HG02571 (cell line): Measurements from ENCODE around the gene CDON.
"Not testable (repeated sequence)": the region's sequence is repeated elsewhere in the genome, so short reads cannot be mapped to it uniquely, and the experiment has no call there.

Source experiments
- ATAC-seq: cut with Tn5 transposase; IDR thresholded peaks from one replicate; pipeline ENCODE4 v1.9.1; 2021; ENCODE audit warnings: mild to moderate bottlenecking, moderate library complexity; ENCODE audit not compliant: unreplicated experiment

CDON gene

DNA sequence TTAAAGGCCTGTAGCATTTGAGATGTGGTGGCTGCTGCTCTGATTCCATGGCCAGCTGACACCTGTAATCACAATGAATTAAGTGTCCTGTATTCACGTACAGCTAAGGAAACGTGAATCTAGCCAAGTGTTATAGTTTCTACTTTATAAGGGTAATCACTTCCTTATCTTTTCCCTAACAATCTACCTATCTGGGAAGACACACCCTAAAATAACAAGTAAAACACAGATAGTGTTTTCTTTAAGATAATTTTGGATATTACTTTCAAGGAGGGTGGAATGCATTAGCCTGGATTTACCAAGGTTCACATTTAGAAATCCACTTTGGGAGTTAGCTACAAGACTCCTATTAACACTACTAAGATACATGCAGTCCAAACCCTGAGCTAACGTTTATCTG is 11.5 kb downstream of the CDON start:
- no peak for ATAC-seq

DNA sequence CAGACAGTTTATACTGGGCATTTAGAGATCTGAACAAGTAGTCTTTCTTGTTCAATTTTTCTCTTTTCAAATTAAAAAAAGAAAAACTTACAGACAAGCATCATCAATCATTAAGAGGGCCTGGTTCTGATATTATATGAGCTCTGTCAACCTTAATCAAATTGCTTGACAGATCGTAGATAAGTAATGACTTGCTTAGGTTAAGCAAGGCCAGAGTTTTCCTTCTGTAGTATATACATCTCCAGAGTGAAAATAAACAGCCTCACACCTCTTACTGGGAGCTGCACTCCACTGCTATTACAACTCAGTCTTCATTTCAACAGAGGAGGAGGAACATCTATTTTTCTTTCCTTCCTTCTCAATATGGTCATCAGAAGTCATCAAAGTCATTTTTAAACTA is 13.5 kb downstream of the CDON start:
- no peak for ATAC-seq

DNA sequence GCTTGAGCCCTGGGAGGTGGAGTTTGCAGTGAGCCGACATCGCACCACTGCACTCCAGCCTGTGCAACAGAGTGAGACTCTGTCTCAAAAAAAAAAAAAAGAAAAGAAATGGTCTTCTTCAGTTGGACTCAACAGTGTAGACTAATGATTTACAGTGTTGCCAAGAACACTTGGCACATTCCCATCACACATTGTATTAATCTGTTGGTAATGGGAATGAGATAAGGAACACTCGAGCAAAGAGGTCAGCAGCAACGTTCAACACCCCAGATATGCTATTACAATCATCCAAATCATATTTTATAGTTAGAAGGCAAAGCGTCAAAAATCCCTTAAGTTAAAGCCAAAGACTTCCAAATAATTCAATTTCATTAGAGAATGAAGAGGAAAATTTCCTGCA is 14.5 kb downstream of the CDON start:
- no peak for ATAC-seq

DNA sequence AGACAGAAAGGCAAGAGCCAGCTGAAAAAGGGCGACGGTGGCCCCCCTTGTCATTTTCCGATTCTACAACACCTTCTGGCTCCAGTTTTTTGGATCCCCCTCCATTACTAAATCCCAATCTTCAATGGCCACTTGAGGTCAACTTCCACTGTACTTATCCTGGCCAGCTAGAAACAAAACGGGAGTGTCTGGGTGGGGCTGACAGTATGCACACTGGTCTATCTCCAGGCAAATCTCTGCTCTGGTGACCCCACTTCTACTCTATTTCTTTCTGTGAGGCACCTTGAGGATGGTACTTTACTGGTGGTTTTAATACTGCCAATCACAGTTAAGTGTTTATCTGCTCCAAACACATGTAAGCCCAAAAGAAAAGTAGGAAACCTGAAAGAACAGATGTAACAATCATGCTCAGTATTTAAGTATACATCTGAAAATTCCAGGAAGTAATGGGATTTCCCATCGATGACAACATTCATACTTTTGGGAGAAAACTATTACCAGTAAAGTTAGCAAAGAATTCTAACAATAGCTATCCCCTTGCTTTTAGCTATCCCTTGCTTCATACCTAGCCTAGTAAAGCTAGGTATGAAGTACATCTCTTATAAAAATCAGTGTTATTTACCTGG is 16.0 kb downstream of the CDON start:
- ATAC-seq = no peak

DNA sequence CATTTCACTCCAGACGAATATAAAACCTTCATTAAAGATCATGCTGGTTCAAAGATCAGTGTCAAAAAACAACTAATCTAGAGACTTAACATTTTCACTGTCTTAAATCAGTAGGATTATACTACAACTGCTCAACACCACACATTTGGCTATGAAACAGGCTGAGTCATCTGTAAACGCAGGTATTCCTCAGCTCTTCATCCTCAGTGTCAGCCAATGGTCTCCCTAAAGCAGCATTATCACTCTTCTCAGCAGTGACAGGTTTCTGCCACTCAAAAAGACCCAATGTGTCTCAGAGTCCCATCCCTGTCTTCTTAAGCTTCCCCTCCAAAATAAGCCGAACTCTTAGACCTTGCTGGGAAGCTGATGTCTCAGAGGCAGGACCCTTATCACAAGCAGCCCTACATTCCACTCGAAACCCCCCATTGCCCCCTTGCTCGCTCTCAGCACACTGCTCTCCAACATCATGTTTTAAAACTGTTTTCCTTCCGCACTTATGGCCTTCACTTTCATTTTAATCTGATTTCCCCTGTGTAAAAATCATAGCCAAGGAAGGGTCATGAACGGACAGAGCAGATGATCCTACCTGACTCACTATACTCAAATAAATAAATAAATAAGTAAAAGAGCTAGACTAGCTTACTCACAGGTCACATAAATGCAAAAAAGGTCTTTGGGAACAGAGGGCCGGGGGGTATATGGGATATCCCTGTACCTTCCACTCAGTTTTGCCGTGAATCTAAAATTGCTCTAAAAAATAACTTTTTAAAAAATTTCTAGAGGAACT is 23.0 kb downstream of the CDON start:
- no peak for ATAC-seq

- no peak for ATAC-seq
These were observed 26.9 kb downstream of the CDON start for GRCh38 chr11:126035718-126036117.

- ATAC-seq = no peak
These were observed 27.7 kb downstream of the CDON start for GRCh38 chr11:126034933-126035425.

DNA sequence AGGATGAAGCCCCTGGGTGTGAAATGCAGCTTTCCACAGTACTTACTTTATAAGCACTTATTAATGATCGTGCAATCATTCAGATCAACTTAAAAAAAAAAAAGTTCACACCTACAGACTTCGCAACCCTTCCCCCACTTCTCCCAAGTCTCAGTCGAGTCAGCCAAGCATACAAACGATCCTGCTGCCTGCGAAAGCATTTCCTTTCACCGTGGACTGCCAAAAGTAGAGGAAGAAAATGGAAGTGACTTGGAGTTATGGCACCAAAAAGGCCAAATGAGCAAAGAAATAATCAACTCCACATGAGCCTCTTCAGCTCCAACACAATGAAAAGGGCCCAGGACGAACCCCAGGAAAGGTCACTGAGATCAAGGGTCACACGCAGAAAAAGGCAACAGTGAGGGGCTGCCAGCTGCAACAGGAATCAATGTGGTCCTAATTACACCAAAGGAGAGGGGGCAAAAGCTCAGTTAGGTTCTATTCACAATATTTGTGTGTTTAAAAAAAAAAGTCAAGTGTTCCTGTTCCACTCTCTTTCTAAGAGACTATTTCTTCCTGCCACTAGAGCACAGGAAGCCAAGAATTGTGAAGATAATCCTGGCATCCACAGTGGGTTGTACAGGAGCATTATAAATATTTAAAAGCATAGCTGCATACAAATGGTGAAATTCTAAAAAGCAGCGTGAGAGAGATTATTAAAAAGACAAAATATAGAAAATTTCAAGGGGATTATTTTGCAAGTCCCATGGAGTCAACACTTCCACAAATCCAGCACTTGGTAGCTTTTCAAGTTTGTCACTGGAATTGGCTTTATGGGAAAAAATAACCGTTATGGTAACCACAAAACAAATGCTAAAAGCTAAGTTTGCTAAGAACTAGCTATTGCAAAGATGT is 28.4 kb downstream of the CDON start:
- ATAC-seq = no peak

DNA sequence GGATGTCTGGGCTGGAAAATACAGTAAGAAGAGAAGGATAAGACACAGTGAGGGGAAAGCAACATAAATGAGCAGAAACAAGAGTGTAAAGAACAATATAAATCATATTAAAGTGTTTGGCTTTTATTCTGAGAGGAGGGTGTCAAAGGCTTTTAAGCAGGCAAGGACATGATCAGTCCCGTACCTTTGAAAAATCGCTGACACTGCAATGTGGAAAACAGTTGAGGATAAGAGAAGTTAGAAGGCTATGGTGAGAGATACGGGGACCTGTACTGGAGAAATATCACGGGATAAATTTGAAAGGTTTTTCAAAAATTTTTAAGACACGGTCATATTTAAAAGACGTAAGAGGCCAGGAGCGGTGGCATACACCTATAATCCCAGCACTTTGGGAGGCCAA is 30.3 kb downstream of the CDON start:
- no peak for ATAC-seq

DNA sequence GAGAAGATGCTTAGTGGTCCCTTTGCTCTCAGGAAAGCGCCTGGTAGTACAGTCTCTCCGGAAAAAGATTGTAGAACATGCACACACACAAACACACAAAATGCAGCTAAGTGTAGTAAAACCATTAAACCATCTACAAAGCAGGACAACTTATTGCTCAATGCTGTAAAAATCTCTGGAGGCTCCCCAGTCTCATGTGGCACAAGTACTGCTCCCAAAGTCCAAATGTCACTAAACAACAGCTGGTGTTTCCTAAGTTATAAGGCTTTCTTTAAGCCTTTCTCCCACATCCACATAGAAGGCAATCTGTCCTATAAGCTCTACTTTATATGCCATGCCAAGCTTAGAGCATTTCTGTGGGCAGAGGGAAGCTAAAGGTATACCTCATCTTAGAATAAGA is 32.9 kb downstream of the CDON start:
- no peak for ATAC-seq

GRCh38 chr11:126029237-126029636 is 33.4 kb downstream of the CDON start:
- ATAC-seq = no peak

GRCh38 chr11:126028534-126028933 is 34.1 kb downstream of the CDON start:
- ATAC-seq = not testable (repeated sequence)

- no peak for ATAC-seq
These were observed 36.1 kb downstream of the CDON start for GRCh38 chr11:126026579-126026978.

DNA sequence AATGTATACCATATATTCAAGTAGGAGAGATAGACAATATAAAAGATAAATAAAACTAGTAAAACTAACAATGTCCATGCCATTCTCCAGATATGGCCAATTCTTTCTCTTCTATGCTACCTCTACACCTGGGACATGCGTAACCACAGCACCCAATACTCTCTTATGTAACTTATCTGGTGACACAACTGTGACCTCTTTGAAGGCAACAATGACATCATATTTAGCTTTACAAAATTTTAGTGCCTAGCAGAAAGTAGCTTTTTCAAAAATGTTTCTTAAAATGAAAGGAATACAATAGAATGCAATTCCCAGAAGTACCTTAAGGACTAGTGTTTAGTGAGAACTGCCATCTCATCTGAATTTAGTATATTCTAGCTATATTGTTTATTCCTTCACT is 36.8 kb downstream of the CDON start:
- no peak for ATAC-seq

DNA sequence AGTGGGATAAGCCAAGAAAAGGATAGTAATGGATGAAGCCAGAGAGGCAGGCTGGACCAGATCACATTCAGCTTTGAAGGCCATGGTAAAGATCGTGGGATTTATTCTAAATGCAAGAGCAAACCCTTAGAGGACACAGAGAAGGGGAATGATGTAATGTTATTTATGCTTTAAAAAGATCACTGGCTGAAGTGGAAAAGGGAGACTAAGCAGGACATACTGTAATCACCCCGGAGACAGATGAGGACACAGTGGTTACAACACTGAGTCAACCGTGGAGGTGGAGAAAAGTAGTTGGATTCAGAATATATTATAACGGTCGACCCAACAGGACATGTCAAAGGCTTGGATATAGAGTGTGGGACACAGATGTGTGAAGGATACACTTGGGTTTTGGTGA is 38.5 kb downstream of the CDON start:
- ATAC-seq = no peak

- ATAC-seq = no peak
These were observed 49.8 kb downstream of the CDON start for GRCh38 chr11:126012852-126013251.

- ATAC-seq = no peak
These were observed 50.9 kb downstream of the CDON start for GRCh38 chr11:126011754-126012153.

GRCh38 chr11:126011265-126011664 is 51.4 kb downstream of the CDON start:
- no peak for ATAC-seq

DNA sequence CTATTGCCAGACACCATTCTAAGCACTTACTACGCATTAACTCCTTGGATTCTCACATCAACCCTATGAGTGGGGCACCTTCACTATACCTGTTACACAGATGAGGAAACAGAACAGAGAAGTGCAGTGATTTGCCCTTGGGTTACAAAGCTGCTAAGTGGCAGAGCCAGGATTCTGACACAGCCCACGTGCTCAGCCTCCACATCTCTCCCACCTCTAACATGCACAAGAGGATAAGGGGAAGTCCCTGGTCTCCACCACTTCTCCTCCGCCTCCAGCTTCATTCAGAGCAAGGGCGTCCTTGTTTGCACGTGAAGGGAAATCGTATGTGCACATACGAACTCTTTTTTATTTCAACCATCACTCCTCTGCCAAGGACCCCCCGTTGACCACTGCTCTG is 53.7 kb downstream of the CDON start:
- ATAC-seq = no peak

DNA sequence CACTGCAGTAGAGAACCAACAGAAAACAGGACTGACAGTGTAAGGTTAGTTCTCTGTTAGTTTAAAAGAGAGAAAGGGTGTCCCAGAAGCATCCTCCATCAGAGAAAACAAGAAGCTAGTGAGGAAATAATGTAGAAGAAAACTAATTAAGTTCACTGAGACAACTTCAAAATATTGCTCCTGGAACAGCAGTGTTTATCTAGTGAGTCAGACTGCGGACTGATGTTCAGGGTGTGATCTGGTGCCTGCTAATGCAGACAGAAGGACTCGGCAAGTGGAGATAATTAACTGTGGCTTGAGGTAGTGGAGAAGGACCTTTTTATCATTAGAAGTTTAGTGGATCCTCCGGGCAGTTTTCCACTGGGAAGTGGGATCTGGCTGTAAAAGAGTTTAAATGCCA is 55.4 kb downstream of the CDON start:
- no peak for ATAC-seq

- ATAC-seq = no peak
These were observed 56.6 kb downstream of the CDON start for GRCh38 chr11:126006068-126006467.

- ATAC-seq = no peak
These were observed 60.5 kb downstream of the CDON start for GRCh38 chr11:126002181-126002580.
